Measurements from ENCODE around the gene ZNF451. TPM values are rescaled to one million over a fixed set of nuclear protein-coding genes. Genes with fewer than 3 reads are reported as not detected.
"Not testable (repeated sequence)": the region's sequence is repeated elsewhere in the genome, so short reads cannot be mapped to it uniquely, and the experiment has no call there.

ZNF451 gene
- total RNA-seq, 1 experiment from 2014 or later: 42.9 TPM

DNA sequence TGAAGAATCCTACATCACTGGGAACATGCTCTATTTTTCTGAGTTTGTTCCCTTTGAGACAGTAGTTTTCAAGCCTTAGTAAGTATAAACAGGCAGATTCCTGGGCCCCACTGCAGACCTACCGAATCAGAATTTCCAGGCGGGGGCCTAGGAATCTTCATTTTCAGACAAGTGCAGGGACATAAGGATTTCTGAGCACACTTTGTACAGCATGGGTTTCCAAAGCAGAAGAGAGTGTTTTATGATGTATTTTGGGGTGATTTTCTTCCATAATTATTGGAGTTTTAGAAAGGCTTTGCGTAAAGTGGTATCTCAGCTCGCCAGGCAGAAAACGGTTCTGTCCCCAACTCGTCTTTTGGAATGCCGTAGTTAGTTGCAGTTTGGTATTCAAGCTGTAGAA lies 1.4 kb downstream of the ZNF451 start:
- not testable (repeated sequence) for DNase-seq (ENCODE audit: low read depth)

DNA sequence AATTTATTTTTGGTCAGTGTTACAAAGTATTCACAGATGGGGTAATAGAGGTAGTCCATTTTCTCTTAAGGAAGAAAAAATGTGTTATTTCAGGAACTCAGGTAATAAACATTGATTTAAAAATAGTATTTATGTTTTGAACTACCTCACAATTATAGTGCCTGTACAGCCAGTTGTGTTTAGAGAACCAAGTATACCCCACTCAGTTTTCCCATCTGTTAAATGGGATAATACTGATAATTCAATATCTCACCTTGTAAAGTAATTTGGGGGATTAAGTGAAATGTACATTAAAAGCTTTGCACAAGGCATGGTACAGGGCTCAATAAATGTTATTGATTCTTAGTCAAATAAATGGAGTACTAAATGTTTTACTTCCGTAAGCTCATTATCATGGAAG lies 4.7 kb downstream of the ZNF451 start:
- no peak for DNase-seq (ENCODE audit: low read depth)

DNA sequence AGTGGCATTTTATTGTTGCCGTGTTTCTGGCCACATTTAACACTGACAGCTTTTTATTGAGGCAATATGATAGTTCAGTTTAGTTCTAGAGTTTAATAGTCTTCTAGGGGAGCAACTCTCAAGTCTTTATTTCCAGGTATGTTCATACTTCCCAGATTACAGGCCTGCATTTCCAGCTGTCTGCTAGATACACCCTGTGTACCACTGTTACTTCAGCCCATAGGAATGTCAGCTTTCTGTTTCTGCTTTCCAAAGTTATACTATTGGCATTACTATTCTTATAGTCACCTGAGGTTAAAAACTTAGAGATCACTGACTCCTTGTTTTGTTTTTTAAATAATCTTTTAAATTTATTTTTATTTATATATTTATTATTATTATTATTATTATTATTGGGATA lies 7.6 kb downstream of the ZNF451 start:
- peak; percentile 28 for DNase-seq (ENCODE audit: low read depth)

DNA sequence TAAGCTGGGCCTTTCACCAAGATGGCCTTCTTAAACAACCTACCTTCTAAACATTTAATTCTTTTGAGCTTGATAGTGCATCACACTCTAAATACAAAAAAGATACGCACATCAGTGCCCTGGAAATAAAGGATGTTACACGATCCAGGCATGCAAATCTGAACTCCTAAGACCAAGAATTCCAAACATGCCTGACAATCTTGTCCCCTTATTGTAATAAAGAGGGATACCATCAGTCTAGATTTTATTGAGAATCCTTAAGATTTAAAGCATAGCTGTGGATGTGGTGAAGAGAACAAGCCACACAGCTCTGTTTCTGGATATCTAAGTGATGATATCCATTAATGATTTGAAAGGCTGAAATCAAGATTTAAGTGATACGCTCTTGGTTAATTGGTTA lies 13.0 kb downstream of the ZNF451 start:
- DNase-seq (ENCODE audit: low read depth): no peak

DNA sequence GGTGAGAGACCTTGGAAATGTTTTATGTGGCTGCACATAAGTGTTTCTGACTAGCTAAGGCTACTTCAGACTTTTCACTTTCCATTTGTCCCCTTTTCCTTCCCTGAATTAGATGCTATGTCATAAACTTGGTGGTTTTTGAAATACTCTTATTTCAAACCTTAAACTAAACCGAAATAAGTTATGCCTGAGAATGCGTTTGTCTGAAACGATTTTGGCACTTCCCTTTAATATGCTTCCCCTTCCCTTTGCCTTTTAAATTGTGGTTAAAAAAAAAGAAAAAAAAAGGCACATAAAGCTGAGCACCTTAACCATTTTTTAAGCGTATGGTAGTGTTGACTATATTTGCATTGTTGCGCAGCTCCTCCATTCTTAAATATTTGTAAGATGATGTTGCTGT lies 14.3 kb downstream of the ZNF451 start:
- DNase-seq (ENCODE audit: low read depth): no peak

DNA sequence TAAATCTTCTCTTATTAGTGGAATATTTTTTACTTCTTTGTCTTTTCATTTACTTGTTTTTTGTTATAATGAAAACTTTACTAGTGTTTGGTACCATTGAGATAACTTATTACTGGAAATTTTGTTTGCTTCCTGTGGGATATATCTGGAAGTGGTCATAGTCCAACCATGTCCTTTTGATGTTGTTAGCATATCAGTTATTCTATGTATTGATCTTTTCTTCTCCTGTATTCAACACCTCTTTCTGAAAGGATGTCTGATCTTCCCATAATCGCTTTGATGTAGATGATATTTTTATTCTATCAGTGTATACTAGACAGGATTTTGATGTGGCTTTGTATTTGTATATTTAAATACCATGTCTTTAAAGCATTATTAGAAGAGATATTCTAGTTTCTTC lies 17.0 kb downstream of the ZNF451 start:
- DNase-seq (ENCODE audit: low read depth): no peak

DNA sequence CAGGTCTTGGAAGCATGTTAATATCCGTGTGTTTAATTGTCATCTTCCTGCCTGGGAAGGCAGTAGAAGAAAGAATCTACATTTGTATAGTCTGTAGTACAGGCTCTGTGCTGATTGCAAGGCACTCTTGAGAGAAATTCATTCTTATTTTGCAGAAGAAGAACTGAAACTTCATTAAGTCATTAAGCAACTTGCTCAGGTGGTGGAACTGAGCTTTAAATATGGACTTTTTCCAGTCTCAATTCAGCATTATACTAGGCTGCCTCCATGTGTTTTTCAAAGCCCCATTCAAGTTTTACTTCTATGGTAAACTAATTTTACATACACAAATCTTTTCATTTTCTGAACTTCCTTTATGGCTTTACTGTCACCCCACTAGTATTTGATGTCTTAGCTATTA lies 18.7 kb downstream of the ZNF451 start:
- no peak for DNase-seq (ENCODE audit: low read depth)

DNA sequence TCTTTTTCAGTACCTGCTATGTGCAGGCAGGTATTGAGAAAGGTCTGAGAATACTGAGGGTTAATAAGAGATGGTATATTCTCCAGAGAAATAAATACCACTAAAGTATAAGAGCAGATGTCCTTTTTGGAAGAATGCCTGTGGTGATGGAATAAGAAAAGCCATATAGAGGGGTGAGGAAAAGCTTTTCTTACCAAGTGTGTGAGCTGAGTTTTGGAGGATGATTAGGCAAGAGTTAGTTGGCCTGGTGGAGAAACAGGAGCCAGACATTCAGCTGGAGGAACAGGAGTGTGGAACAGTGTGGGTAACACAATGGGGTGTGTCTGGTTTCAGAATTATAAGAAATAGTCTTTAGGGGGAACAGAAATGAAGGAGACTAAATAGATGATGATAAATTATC lies 19.9 kb downstream of the ZNF451 start:
- DNase-seq (ENCODE audit: low read depth): peak; percentile 17

DNA sequence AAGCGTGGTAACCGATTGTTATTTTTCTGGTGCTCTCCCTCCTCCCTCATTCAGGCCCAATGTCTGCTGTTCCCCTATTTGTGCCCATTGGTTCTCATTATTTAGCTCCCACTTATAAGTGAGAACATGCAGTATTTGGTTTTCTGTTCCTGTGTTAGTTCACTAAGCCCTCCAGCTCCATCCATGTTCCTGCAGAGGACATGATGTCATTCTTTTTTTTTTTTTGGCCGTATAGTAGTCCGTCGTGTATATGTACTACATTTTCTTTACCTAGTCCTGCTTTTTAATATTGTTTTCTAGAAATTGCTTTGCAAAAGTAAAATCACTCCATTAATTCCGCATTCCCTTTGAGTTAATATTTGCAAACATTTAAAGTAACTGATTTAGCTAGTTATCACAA lies 23.1 kb downstream of the ZNF451 start:
- no peak for DNase-seq (ENCODE audit: low read depth)

DNA sequence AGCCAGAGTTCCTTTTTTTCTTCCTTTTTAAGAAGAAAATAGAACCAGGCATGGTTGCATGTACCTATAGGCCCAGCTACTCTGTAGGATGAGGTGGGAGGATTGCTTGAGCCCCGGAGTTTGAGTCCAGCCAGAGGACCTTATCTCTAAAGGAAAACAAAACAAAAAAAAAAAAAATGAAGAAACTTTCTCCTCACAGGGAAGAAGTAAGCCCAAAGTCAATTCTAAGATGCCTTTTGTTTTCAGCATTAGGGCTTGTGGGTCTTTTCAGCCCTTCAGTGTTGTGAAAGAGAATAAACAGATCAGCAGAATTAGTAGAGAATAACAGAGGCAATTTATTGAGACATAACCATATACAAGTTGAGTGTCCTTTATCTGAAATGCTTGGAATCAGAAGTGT lies 26.8 kb downstream of the ZNF451 start:
- no peak for DNase-seq (ENCODE audit: low read depth)

DNA sequence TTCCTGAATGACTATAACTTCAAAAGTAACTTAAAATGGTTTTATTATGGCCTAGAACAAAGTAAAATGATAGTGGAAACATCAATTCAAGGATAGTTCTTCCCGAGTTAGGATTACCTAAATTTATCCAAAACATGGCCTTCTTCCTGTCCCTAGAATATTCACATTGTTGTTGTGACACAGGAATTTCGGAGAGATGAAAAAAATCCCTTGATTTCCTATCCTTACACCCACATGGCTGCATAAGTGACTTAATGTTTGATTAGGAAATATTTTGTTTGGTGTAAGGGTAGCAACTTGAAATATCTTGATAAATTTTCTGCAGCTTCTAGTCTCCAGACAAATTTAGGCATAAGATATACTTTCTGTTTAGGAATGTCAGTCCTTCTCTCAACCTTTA lies 27.8 kb downstream of the ZNF451 start:
- DNase-seq (ENCODE audit: low read depth): no peak

DNA sequence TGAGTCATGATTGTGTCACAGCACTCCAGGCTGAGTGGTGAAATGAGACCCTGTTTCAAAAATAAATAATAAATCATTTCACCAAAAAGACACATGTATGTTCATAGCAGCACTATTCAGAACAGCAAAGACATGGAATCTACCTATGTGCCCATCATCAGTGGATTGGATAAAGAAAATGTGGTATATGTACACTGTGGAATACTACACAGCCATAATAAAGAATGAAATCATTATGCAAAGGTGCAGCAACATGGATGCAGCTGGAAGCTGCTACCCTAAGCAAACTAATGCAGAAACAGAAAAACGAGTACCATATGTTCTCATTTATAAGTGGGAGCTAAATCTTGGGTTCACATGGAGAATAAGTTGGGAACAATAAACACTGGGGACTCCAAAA lies 33.1 kb downstream of the ZNF451 start:
- peak; percentile 1 for DNase-seq (ENCODE audit: low read depth)

DNA sequence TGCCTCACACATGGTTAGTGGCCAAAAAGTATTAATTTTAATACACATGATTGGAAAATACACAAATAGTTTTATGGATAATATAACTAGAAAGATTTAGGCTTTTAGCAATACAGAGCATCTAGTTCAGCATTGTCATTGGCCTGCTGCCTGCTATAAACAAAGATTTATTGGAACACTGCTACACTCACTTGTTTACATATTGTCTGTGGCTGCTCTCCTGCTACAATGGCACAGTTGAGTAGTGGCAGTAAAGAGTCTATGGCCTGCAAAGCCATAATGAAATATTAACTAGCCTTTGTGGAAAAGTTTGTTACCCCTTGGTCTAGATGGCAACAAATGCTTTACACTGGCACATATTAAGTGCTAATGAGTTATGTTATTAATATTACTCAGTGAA lies 37.8 kb downstream of the ZNF451 start:
- no peak for DNase-seq (ENCODE audit: low read depth)

DNA sequence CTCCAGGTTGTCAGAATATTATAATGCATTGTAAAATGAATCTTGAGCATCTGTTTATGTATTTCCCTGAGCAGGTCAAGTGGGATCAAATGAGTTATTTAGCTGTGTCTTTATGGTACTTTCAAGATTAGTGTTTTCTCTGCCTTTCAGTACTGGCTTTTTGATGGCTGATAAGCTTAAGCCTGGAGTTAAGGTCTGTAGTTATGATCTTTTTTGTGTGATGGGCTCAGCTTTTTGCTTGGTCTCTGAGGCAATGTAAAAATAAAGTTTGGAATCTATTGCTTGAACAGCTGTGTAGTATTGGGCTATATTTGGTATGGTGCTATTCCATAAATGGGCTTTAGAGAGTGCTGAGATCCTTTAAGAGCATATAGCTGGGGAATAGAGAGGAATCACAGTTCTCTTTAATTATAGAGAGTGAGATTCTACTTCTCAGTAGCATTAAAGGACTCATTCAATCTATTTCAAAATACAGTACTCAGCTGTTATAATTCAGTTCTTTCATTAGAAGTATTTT lies 40.7 kb downstream of the ZNF451 start:
- DNase-seq (ENCODE audit: low read depth): peak; percentile 15

DNA sequence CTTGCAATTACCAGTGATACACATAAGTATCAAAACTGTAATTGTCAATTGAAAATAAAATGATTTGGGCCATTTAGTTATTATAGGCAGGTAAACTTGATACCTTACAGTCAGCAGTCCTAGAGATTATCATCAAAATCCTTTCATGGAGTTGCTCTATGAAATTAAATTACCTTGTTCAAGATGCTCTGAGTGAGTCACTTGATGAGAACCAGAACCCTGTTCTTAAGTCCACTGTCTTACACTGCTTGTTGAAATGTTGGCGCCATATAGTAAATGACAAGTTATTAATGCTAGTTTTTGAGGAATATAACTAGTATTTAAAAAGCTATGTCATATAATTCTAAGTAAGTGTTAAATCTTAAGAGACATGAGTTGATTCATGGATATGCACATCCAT lies 45.0 kb downstream of the ZNF451 start:
- no peak for DNase-seq (ENCODE audit: low read depth)

DNA sequence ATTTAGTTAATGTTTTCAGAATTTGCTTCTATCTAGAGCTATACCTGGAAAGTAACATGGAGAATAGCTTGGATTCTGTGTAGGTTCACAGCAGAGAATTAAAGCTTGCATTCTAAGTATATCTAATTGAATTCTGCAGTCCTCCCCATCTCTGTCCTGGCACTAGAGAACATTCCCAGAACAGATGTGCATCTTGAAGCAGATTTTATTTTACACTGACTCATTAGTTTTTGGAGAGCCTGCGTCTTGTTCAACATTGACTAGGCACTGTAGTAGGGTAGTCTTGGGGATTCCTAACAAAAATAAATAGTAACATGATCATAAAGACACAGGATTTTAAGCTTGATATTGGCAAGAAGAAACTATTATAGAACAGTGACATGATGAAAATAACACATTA lies 45.9 kb downstream of the ZNF451 start:
- peak; percentile 33 for DNase-seq (ENCODE audit: low read depth)

DNA sequence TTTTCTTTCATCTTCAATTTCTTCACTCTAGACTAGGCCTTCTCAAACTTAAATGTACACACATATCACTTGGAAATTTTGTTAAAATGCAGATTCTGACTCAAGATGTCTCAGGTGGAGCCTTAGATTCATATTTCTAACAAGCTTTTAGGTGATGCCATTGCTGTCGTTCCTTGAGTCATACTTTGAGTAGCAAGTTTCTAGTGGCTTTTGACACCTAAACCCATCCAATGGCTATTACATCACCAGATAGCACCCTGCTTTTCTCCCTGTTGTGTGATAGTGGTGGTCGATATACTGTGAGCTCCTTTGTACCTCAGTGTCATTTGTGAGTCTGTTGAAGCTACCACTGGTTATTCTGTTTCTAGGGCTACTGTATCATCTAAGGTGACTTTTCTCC lies 47.4 kb downstream of the ZNF451 start:
- DNase-seq (ENCODE audit: low read depth): no peak

DNA sequence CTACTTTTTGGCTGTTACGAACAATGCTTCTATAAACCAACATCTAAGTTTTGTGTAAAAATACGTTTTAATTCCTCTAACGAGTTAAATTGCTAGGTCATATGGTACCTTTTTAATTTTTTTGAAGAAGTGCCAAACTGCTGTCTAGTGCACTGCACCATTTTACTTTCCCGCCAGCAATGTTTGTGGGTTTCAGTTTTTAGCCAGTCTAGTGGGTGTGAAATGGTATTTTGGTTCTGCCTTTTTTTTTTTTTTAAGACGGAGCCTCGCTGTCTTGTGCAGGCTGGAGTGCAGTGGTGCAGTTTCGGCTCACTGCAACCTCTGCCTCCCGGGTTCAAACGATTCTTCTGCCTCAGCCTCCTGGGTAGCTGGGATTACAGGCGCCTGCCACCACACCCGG lies 48.0 kb downstream of the ZNF451 start:
- no peak for DNase-seq (ENCODE audit: low read depth)

DNA sequence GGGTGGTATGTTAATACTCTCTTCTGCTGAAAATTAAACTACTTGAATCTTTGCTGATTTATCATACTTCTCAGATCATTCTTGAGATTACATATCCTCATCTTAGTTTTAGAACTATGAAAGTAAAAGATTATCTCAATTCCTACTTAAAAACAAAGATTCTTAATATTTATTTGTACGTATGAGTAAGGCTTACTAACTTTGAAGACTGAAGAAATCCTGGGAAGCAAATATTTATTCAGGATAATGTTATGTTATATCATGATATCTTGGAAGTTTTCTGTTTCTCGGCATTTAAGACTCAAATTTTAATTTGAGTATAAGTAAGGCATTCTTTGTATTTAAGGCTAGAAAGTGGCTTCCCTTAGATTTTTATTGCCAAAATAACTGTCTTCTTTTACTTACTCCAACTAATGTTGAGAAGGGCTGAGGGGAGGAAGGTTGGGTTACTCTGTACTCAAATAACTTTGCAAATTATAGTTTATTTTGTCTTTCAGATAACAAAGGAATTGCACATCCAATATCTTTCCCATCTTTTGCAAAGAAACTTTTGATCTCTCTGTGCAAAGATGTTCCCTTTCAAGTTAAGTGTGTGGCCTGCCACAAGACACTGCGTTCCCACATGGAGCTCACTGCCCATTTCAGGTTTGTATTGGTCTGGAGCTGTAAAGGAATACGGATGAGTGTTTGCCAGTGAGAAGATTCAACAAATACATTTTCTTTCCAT lies 51.6 kb downstream of the ZNF451 start:
- no peak for DNase-seq (ENCODE audit: low read depth)

DNA sequence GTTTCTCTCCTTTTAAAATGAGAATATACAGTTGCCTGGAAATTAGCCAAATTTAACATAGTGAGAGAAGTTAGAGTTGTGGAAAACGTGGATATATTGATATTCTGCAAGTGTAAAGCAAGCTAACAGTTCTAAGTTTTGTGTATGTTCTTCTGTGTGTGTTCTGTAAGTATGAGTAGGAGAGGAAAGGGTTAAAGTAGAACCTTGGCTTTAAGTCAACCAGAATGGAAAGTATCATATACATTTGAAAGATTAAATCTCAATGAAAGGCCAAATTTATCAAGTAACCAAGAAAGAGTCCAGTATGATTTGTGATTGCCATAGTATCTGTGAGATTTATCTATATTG lies 52.2 kb downstream of the ZNF451 start:
- no peak for DNase-seq (ENCODE audit: low read depth)

DNA sequence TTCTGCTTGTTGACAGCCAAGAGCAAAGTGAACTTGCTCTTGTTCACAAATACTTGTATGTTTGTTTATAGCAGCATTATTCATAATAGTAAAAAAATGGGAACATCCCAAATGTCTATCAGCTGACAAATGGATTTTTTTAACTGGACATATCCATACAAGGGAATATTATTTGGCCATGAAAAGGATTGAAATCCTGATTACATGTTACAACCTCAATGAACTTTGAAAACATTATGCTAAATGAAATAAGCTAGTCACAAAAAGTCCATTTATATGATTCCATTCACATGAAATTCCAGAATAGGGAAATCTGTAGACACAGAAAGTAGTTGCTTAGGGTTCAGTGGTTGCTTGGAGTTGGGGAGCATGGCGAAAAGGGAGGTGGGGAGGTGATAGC lies 53.7 kb downstream of the ZNF451 start:
- DNase-seq (ENCODE audit: low read depth): no peak

DNA sequence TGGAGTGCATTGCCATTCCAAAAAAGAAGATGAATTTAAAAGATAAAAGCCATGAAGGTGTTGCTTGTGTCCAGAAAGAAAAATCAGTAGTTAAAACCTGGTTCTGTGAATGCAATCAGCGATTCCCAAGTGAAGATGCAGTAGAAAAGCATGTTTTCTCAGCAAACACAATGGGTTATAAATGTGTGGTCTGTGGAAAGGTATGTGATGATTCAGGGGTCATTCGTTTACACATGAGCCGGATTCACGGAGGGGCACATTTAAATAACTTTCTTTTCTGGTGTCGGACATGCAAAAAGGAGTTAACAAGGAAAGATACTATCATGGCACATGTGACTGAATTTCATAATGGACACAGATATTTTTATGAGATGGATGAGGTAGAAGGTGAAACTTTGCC lies 57.4 kb downstream of the ZNF451 start:
- no peak for DNase-seq (ENCODE audit: low read depth)

DNA sequence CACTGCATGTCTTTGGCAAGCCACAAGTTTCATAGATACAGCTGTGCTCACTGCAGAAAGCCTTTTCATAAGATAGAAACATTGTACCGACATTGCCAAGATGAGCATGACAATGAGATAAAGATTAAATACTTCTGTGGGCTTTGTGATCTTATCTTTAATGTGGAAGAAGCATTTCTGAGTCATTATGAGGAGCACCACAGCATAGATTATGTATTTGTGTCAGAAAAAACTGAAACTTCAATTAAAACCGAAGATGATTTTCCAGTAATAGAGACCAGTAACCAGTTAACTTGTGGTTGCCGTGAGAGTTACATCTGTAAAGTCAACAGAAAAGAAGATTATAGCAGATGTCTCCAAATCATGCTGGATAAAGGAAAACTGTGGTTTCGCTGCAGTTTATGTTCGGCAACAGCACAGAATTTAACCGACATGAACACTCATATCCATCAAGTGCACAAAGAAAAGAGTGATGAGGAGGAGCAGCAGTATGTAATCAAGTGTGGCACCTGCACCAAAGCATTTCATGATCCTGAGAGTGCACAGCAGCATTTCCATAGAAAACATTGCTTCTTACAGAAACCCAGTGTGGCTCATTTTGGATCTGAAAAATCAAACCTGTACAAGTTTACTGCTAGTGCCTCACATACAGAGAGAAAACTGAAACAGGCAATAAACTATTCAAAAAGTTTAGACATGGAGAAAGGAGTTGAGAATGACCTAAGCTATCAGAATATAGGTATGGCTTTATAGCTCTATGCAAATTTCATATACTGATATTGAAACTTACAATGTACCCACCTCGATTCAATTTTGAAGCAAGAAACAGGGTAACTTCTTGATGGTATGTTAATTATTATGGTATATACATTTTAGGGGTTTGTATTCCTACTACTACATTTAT lies 58.2 kb downstream of the ZNF451 start:
- DNase-seq (ENCODE audit: low read depth): no peak
